IMR-90 (cell line): Measurements from ENCODE around the gene PROZ. TPM values are rescaled to one million over a fixed set of nuclear protein-coding genes. Genes with fewer than 3 reads are reported as not detected.

Source experiments
- ATAC-seq: fragments of 200-7000 bp; cut with Tn5 transposase; 2 replicates; pipeline ENCODE4 v1.9.1; 2020; ENCODE audit warnings: low read depth, mild to moderate bottlenecking, moderate library complexity
- BruUV-seq: library from RNA; stranded (reverse); fragments of 400-500 nt; replicated peaks from 2 replicates; lab custom pipeline; 2021; lab: Mats Ljungman, UMichigan
- CTCF ChIA-PET: fragments of 300-600 bp; formaldehyde crosslinking; extraction: SDS; loops from one replicate; lab custom pipeline; 2021; ENCODE audit warnings: antibody characterized with exemption; lab: Yijun Ruan, JAX
- POLR2A ChIA-PET: fragments of 300-600 bp; sonication (Branson Sonifier 250); formaldehyde crosslinking; loops from one replicate; lab custom pipeline; 2022; ENCODE audit warnings: antibody characterized with exemption; ENCODE audit not compliant: unreplicated experiment; lab: Charles Lee
- DNase-seq: peaks from one replicate; pipeline ENCODE4 v3.0.0; 2013
- H2AFZ ChIP-seq: replicated peaks from 2 replicates; pipeline ENCODE3; 2013; ENCODE audit warnings: low read length, mild to moderate bottlenecking; ENCODE audit not compliant: poor library complexity
- H2AK5ac ChIP-seq: 2 replicates; pipeline ENCODE4 v1.6.1; 2013; ENCODE audit warnings: low read depth, low read length, inconsistent platforms
- H2AK9ac ChIP-seq: replicated peaks from 2 replicates; pipeline ENCODE3; 2013; ENCODE audit warnings: mild to moderate bottlenecking, low read depth, low read length, moderate library complexity; ENCODE audit not compliant: poor library complexity
- H2BK120ac ChIP-seq: 2 replicates; pipeline ENCODE4 v1.6.1; 2013; ENCODE audit warnings: low read depth, low read length, inconsistent platforms
- H2BK15ac ChIP-seq: 3 replicates; pipeline ENCODE4 v1.6.1; 2013; ENCODE audit warnings: low read depth, low read length, inconsistent platforms
- H2BK20ac ChIP-seq: 2 replicates; pipeline ENCODE4 v1.6.1; 2013; ENCODE audit warnings: low read depth, mild to moderate bottlenecking, inconsistent platforms, low read length, moderate library complexity
- H2BK5ac ChIP-seq: 2 replicates; pipeline ENCODE4 v1.6.1; 2013; ENCODE audit warnings: mild to moderate bottlenecking, low read depth, low read length, inconsistent platforms; ENCODE audit not compliant: poor library complexity, severe bottlenecking
- H3K14ac ChIP-seq: replicated peaks from 2 replicates; pipeline ENCODE4 v1.6.1; 2013; ENCODE audit warnings: low read depth, low read length, inconsistent platforms
- H3K18ac ChIP-seq: 2 replicates; pipeline ENCODE4 v1.6.1; 2013; ENCODE audit warnings: low read depth, low read length, control low read depth
- H3K23ac ChIP-seq: 2 replicates; pipeline ENCODE4 v1.6.1; 2013; ENCODE audit warnings: low read depth, low read length, inconsistent platforms
- H3K27ac ChIP-seq: 2 replicates; pipeline ENCODE4 v1.5.1; 2013; ENCODE audit warnings: mild to moderate bottlenecking, control low read depth, low read length; ENCODE audit not compliant: insufficient read depth
- H3K27me3 ChIP-seq: 2 replicates; pipeline ENCODE4 v1.6.1; 2013; ENCODE audit warnings: low read length; ENCODE audit not compliant: control insufficient read depth, insufficient read depth
- H3K36me3 ChIP-seq: 2 replicates; pipeline ENCODE4 v1.6.1; 2013; ENCODE audit warnings: low read length, mixed read lengths; ENCODE audit not compliant: control insufficient read depth, insufficient read depth
- H3K4ac ChIP-seq: 2 replicates; pipeline ENCODE4 v1.6.1; 2013; ENCODE audit warnings: low read depth, low read length, inconsistent platforms
- H3K4me1 ChIP-seq: 2 replicates; pipeline ENCODE4 v1.6.1; 2013; ENCODE audit warnings: low read length, mixed read lengths; ENCODE audit not compliant: control insufficient read depth, insufficient read depth
- H3K4me2 ChIP-seq: 2 replicates; pipeline ENCODE4 v1.6.1; 2013; ENCODE audit warnings: low read depth, mild to moderate bottlenecking, control low read depth, low read length, moderate library complexity
- H3K4me3 ChIP-seq: 2 replicates; pipeline ENCODE4 v1.5.1; 2013; ENCODE audit warnings: low read depth, mild to moderate bottlenecking, control low read depth, low read length, moderate library complexity; ENCODE audit not compliant: insufficient read depth
- H3K56ac ChIP-seq: 2 replicates; pipeline ENCODE4 v1.6.1; 2013; ENCODE audit warnings: low read length, inconsistent platforms; ENCODE audit not compliant: insufficient read depth; ENCODE audit errors: extremely low read depth
- H3K79me1 ChIP-seq, 2 experiments: 2 replicates each; pipeline ENCODE4 v1.6.1; 2013; ENCODE audit warnings: low read length in 2 of 2, inconsistent platforms in 1 of 2, low read depth in 1 of 2
- H3K9ac ChIP-seq: 2 replicates; pipeline ENCODE4 v1.6.1; 2013; ENCODE audit warnings: low read depth, low read length, control low read depth
- H3K9me1 ChIP-seq: 2 replicates; pipeline ENCODE4 v1.6.1; 2013; ENCODE audit warnings: low read length, inconsistent platforms; ENCODE audit not compliant: insufficient read depth
- H3K9me3 ChIP-seq: 2 replicates; pipeline ENCODE4 v1.6.1; 2013; ENCODE audit warnings: low read length; ENCODE audit not compliant: control insufficient read depth, insufficient read depth
- H4K20me1 ChIP-seq: 2 replicates; pipeline ENCODE4 v1.6.1; 2013; ENCODE audit warnings: low read length, inconsistent platforms; ENCODE audit not compliant: insufficient read depth
- H4K5ac ChIP-seq: 2 replicates; pipeline ENCODE4 v1.6.1; 2013; ENCODE audit warnings: mild to moderate bottlenecking, low read depth, low read length, control low read depth
- H4K8ac ChIP-seq, 2 experiments: 2 replicates each; pipeline ENCODE4 v1.6.1; 2013; ENCODE audit warnings: low read depth in 2 of 2, low read length in 2 of 2, control low read depth in 1 of 2, inconsistent platforms in 1 of 2
- H4K91ac ChIP-seq: 2 replicates; pipeline ENCODE4 v1.6.1; 2013; ENCODE audit warnings: low read depth, low read length, inconsistent platforms; ENCODE audit not compliant: insufficient read depth
- BHLHE40 ChIP-seq: fragments of 150-350 bp; IDR thresholded peaks from 2 replicates; pipeline ENCODE4 v1.6.1; 2016; ENCODE audit warnings: mild to moderate bottlenecking, low read depth, low read length
- CHD1 ChIP-seq: IDR thresholded peaks from 2 replicates; pipeline ENCODE4 v1.6.1; 2012; ENCODE audit warnings: low read depth, low read length, improper control_type of control experiment
- CTCF ChIP-seq: conservative IDR thresholded peaks from 2 replicates; pipeline ENCODE4 v1.5.1; 2012; ENCODE audit warnings: mild to moderate bottlenecking, low read depth, low read length, improper control_type of control experiment
- FOS ChIP-seq: fragments of 150-350 bp; IDR thresholded peaks from 2 replicates; pipeline ENCODE4 v1.6.1; 2016; ENCODE audit warnings: low read depth, low read length
- MAZ ChIP-seq: IDR thresholded peaks from 2 replicates; pipeline ENCODE4 v1.6.1; 2012; ENCODE audit warnings: low read depth, mild to moderate bottlenecking, low read length, improper control_type of control experiment, moderate library complexity, borderline replicate concordance
- MXI1 ChIP-seq: IDR thresholded peaks from 2 replicates; pipeline ENCODE4 v1.6.1; 2012; ENCODE audit warnings: low read depth, mild to moderate bottlenecking, low read length, moderate library complexity, borderline replicate concordance
- NFE2L2 ChIP-seq: fragments of 150-350 bp; IDR thresholded peaks from 2 replicates; pipeline ENCODE4 v1.6.1; 2016; ENCODE audit warnings: low read depth, mild to moderate bottlenecking, low read length
- POLR2A ChIP-seq: IDR thresholded peaks from 2 replicates; pipeline ENCODE4 v1.6.1; 2012; ENCODE audit warnings: mild to moderate bottlenecking, low read depth, low read length
- RAD21 ChIP-seq: IDR thresholded peaks from 2 replicates; pipeline ENCODE4 v1.6.1; 2012; ENCODE audit warnings: low read length, improper control_type of control experiment
- RCOR1 ChIP-seq: IDR thresholded peaks from 2 replicates; pipeline ENCODE4 v1.6.1; 2012; ENCODE audit warnings: mild to moderate bottlenecking, low read length, improper control_type of control experiment; ENCODE audit not compliant: insufficient replicate concordance
- RFX5 ChIP-seq: IDR thresholded peaks from 2 replicates; pipeline ENCODE4 v1.8.0; 2012; ENCODE audit warnings: low read depth, mild to moderate bottlenecking, low read length, moderate library complexity
- SMC3 ChIP-seq: fragments of 150-350 bp; IDR thresholded peaks from 2 replicates; pipeline ENCODE4 v1.6.1; 2016; ENCODE audit warnings: low read depth, mild to moderate bottlenecking, antibody characterized with exemption, low read length, moderate library complexity
- WGBS, 2 experiments: methylation state at CpG; one replicate each; pipeline versions ENCODE4 v1.1.5 to v1.1.7; 2013; ENCODE audit warnings: missing lambda C conversion rate in 2 of 2; ENCODE audit not compliant: insufficient read length in 1 of 2; ENCODE audit errors: extremely low coverage in 2 of 2; 5-methylcytosine and 5-hydroxymethylcytosine counted together
- dilution Hi-C: fragments of 300-500 bp; cut with HindIII; formaldehyde crosslinking; loops from one replicate; pipeline ENCODE4 v1.14.3; 2018; ENCODE audit warnings: low sequenced_read_pairs; ENCODE audit not compliant: unreplicated experiment
- in situ Hi-C: fragments of 300-500 bp; cut with MboI; formaldehyde crosslinking; loops from 3 replicates; pipeline ENCODE4 v1.14.3; 2019; ENCODE audit warnings: low sequenced_read_pairs, inconsistent platforms, mixed read lengths
- intact Hi-C: fragments of 100-400 bp; cut with micrococcal nuclease; formaldehyde crosslinking; loops from 2 replicates; pipeline ENCODE4 v1.10.0; 2022
- polyA plus RNA-seq, 3 experiments: library from polyadenylated mRNA; depleted of rRNA; stranded (reverse); fragments of >200 nt; gene quantifications; 2 replicates each; pipeline ENCODE4 v1.2.3, GENCODE V29; 2012; ENCODE audit warnings: low replicate concordance in 1 of 3
- total RNA-seq: library from RNA; depleted of rRNA; stranded (reverse); fragments of >200 nt; gene quantifications from 2 replicates; pipeline ENCODE4 v1.2.3, GENCODE V29; 2012

The PROZ gene
- total and polyA plus RNA-seq, 2 of the 4 experiments (the other 2 are of a cell fraction), result not detected

- TF ChIP-seq BHLHE40, result no peak
Measured at GRCh38 chr13:113124211-113124970, 34.1 kb upstream of the PROZ start (continued).

GRCh38 chr13:113125506-113126264 is 32.8 kb upstream of the PROZ start:
- WGBS, 2 experiments, result 76% methylated on average over 9 of the region's 19 CpGs; no CpG with 5 or more reads in 1 of the 2 experiments
- no peak overlapping the region for H2BK120ac ChIP-seq
- H2BK20ac ChIP-seq, result no peak overlapping the region
- no peak overlapping the region for H3K56ac ChIP-seq
- no peak overlapping the region for H4K5ac ChIP-seq
- H3K4me2 ChIP-seq, result no peak overlapping the region
- no peaks in the 10 kb centered on the region for H3K36me3 ChIP-seq
- peaks cover 6% of the 10 kb centered on the region; the same call in 1 of the 2 replicates for H3K9me1 ChIP-seq
- H3K79me1 ChIP-seq, result no peaks in the 10 kb centered on the region
- no peak overlapping the region for H3K23ac ChIP-seq
- H3K4me1 ChIP-seq, result peaks cover 3% of the 10 kb centered on the region; the same call in 1 of the 2 replicates
- no peak overlapping the region for H4K91ac ChIP-seq
- in situ Hi-C loops, result no loop called here
- TF ChIP-seq MXI1 (no peak), CHD1 (no peak), CTCF (no peak), FOS (no peak), RAD21 (no peak), BHLHE40 (no peak), SMC3 (no peak), RCOR1 (no peak), MAZ (no peak), RFX5 (no peak), NFE2L2 (no peak), POLR2A (no peak)
- ATAC-seq (no peak), DNase-seq (no peak)
- H3K27ac ChIP-seq, result no peak overlapping the region
- no peak overlapping the region for H3K4ac ChIP-seq
- dilution Hi-C loops, result no loop called here
- H3K9me3 ChIP-seq, result no peaks in the 10 kb centered on the region
- H2BK5ac ChIP-seq, result no peak overlapping the region
- peaks cover 9% of the 10 kb centered on the region; the same call in 1 of the 2 replicates for H3K27me3 ChIP-seq
- POLR2A ChIA-PET, result no interaction called here
- no peak overlapping the region for H3K18ac ChIP-seq
- no peak overlapping the region for H3K4me3 ChIP-seq
- no TSS peak for BruUV-seq
- H2AFZ ChIP-seq, result no peak overlapping the region
- no peaks in the 10 kb centered on the region for H4K20me1 ChIP-seq
- H4K8ac ChIP-seq, result no peak overlapping the region
- H3K14ac ChIP-seq, result no peak overlapping the region
- no peak overlapping the region for H3K9ac ChIP-seq
- CTCF ChIA-PET, result no interaction called here
- intact Hi-C loops, result no loop called here
- no peak overlapping the region for H2AK5ac ChIP-seq
- H2BK15ac ChIP-seq, result no peak overlapping the region
- no peak overlapping the region for H2AK9ac ChIP-seq
